Stomach (tissue), 4 donors: ENCODE measurements around the gene GPBP1L1.

ENCODE experiments used
- POLR2A ChIP-seq, 4 donors: fragments of 450-650 bp; IDR thresholded peaks; one replicate each; pipeline ENCODE4 v1.6.1; 2016; ENCODE audit warnings: antibody characterized with exemption in 4 of 4, control low read depth in 2 of 4, mild to moderate bottlenecking in 1 of 4, moderate library complexity in 1 of 4
- POLR2AphosphoS5 ChIP-seq, 3 donors: sonication (generic); formaldehyde crosslinking; IDR thresholded peaks; one replicate each; pipeline ENCODE4 v1.6.1; 2016; ENCODE audit warnings: antibody characterized with exemption in 3 of 3
- TF ChIP-seq, protein P1 (sequence below), 7 experiments: fragments of 450-650 bp in 4 of 7; fragments of 200-600 bp in 3 of 7; sonication (generic) in 3 of 7; IDR thresholded peaks; one replicate each; pipeline ENCODE4 v1.5.1; 2016 to 2019; ENCODE audit warnings: antibody characterized with exemption in 7 of 7, control low read depth in 2 of 7, mild to moderate bottlenecking in 1 of 7

DNA sequence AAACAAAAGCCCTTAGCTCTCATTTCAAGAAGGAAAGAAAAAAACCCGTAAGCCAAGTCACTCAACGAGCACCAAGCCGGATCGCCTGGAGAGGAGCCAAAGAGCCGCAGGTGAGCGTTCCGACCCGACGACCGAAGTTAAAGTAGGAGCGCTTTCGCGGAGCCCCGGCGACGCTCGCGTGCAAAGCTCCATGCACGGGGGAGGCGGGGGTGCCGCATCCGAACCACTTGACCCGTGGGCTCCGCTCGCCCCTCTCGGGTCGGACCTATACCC lies 382 bp downstream of the GPBP1L1 start:
- TF ChIP-seq, protein P1, sequence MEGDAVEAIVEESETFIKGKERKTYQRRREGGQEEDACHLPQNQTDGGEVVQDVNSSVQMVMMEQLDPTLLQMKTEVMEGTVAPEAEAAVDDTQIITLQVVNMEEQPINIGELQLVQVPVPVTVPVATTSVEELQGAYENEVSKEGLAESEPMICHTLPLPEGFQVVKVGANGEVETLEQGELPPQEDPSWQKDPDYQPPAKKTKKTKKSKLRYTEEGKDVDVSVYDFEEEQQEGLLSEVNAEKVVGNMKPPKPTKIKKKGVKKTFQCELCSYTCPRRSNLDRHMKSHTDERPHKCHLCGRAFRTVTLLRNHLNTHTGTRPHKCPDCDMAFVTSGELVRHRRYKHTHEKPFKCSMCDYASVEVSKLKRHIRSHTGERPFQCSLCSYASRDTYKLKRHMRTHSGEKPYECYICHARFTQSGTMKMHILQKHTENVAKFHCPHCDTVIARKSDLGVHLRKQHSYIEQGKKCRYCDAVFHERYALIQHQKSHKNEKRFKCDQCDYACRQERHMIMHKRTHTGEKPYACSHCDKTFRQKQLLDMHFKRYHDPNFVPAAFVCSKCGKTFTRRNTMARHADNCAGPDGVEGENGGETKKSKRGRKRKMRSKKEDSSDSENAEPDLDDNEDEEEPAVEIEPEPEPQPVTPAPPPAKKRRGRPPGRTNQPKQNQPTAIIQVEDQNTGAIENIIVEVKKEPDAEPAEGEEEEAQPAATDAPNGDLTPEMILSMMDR (IDR thresholded peaks at IDR 0.05), result no peak
- TF ChIP-seq POLR2AphosphoS5 (IDR thresholded peaks at IDR 0.05), result no peak
- TF ChIP-seq POLR2A (IDR thresholded peaks at IDR 0.05), result no peak
